Mammary epithelial cell (primary cell): Measurements from ENCODE around the gene PRM2.

Experiments
- CTCF ChIP-seq, 2 donors: IDR thresholded peaks in 1 of 2; conservative IDR thresholded peaks in 1 of 2; 2 replicates each; pipeline ENCODE4 v1.5.1; 2011 to 2012; ENCODE audit warnings: inconsistent platforms in 2 of 2, low read length in 2 of 2, mild to moderate bottlenecking in 2 of 2, control low read depth in 1 of 2, low read depth in 1 of 2; ENCODE audit not compliant: insufficient read depth in 1 of 2; ENCODE audit errors: extremely low read depth in 1 of 2
- EZH2 ChIP-seq: IDR thresholded peaks from 2 replicates; pipeline ENCODE4 v1.6.1; 2012; ENCODE audit warnings: low read length, inconsistent platforms, borderline replicate concordance

DNA sequence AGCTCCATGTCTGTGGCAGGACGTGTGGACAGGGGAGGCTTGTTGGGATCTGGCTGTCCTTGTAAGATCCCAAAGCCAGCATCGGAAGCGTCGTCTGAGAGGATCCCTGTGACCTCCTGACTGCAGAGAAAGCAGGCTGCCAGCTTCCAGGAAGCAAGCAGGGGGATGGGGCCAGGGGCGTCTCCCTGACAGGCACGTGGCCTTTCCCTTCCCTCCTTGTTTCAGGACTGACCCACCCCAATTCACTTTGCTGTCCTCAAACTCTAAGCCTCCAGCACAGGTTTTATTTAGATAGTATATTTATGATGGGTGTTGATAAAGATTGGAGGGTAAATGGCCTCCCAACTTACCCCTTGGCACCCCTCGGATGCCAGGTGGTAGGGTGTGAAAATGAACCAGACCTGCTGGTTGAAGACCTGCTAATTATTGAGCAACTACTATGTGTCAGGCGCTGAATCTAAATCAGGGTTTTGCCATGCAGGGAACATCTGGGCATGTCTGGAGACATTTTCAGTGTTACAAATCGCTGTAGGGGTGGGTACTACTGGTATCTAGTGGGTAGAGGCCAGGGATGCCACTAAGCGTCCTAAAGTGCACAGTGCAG is 44.8 kb downstream of the PRM2 start:
- TF ChIP-seq CTCF (conservative IDR thresholded peaks at IDR 0.05 in 1 of 2, IDR thresholded peaks at IDR 0.05 in 1 of 2; ENCODE audit: extremely low read depth in 1 of 2, insufficient read depth in 1 of 2, low read depth in 1 of 2, low read length in 2 of 2), result no peak
- TF ChIP-seq EZH2, result no peak
